Measurements from ENCODE around the gene DMGDH. TPM values are rescaled to one million over a fixed set of nuclear protein-coding genes. Genes with fewer than 3 reads are reported as not detected.

Gene DMGDH
- total RNA-seq, 1 donor from 2014 or later, result 119 TPM

DNA sequence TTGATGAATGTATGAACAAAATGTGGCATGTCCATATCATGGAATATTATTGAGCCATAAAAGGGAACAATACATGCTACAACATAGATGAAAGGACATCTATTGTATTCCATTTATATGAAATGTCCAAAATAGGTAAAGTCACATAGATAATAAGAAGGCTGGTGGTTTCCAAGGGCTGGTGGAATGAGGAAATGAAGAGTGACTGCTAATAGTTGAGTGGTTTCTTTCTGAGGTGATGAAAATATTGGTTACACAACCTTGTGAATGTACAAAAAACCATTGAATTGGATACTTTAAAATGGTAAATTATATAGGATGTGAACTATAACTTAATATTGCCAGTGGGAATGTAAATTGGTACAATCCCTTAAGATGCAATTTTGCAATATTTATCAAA is 89.6 kb downstream of the DMGDH start:
- ATAC-seq (no peak), DNase-seq (ENCODE audit: low spot score) (no peak)

DNA sequence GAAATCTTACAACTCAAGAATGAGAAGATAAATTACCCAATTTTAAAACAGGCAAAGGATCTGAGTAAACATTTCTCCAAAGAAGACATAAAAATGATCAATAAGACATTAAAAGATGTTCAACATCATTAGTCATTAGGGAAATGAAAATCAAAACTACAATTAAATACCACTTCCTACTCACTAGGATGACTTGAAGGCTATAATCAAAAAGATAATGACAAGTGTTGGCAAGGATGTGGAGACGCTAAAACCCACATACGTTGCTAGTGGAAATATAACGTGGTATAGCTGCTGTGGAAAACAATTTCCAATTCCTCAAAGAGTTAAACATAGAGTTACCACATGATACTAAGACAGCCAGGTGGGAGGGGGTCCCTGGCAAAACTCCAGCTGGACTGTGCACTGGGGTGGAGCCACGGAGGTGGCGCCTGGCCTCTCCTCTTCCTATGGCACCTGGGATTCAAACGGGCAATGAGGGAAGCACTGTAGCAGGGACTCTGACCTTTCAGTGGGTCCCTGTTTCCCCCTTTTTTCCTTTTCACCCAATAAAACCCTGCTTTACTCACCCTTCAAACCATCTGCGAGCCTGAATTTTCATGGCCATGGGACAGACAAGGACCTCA is 90.2 kb downstream of the DMGDH start:
- ATAC-seq, result no peak
- DNase-seq (ENCODE audit: low spot score), result no peak

- no peak for DNase-seq (ENCODE audit: low spot score)
- ATAC-seq, result no peak
Observed at GRCh38 chr5:78975035-78975434, 94.4 kb downstream of the DMGDH start.

- DNase-seq (ENCODE audit: low spot score) (no peak), ATAC-seq (no peak)
Observed at GRCh38 chr5:78974601-78975000, 94.9 kb downstream of the DMGDH start.

DNA sequence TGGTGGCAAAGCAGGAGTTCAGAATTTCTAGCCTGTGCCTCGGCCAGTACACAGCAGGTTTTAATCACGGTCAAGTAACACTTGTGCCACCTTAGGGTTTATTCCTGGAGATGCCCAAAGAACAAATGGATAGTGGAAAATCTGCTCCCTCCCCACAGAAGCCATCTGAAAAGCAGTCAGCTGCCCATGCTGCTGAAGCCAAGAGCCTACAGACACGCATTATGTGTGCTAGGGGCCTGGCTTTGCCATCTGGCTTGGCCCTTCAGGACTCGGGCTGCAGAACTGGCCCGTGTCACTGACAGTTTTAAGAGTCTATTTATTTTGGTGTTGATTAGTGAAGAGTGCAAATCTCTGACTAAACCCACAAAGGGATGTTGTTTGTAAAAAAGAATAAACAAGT is 95.5 kb downstream of the DMGDH start:
- DNase-seq (ENCODE audit: low spot score) (no peak), ATAC-seq (no peak)

DNA sequence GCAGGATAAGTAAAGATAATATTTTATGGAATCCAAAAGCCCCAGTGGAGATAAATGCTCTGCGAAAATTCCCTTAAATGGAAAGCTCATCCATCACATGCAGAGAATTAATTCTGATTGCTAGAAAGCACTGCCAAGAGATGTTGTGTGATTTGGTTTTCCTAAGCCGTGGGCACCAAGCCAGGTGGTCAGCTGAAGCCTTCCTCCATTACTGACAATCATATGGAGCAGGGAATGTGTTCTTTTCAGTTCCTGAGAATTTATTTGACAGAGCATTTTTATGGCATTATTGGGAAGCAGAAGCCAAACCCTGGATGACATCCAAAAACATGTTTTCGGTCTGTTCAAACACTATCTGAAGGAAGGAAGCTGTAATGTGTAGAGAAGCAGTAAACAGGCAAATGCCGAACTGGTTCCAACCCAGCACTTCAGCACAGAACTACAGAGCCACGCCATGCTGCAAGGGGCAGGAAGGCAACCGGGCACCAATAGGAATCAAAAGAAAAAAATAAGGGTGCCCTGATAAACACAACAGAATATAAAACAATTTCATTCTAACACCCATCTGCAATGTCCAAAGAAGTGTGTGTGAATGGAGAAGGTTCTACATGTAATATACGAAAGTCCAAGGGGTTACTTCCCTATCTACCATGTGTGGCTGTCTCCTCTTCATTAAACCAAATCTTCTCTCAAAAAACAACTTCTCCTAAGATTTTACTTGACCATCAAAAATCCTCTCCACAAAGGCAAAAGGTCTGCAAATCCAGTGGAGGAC is 96.6 kb downstream of the DMGDH start:
- ATAC-seq (peak; percentile 74), DNase-seq (ENCODE audit: low spot score) (no peak)

GRCh38 chr5:78971998-78972397 is 97.5 kb downstream of the DMGDH start:
- DNase-seq (ENCODE audit: low spot score) (no peak), ATAC-seq (peak; percentile 46)

GRCh38 chr5:78968781-78969180 is 100.7 kb downstream of the DMGDH start:
- DNase-seq (ENCODE audit: low spot score), result no peak
- no peak for ATAC-seq

- DNase-seq (ENCODE audit: low spot score) (no peak), ATAC-seq (peak; percentile 84)
Observed at GRCh38 chr5:78964889-78965288, 104.6 kb downstream of the DMGDH start.

DNA sequence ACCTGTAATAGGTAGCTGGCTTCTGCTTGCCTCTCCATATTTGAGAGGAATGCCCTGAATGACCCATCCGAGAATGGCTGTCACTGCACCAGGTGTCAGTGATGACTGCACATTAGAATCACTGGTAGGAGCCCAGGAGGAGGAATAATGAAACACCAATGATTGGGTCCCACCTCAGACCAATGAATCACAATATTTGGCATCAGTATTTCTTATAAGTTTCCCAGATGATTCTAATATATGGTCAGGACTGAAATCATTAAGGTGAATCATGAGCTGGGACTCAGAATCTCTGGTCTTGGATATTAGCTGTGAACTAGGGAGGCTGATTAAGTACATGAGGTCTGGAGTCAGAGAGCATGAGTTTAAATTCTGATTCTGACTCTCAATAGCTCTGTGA is 107.7 kb downstream of the DMGDH start:
- no peak for ATAC-seq
- no peak for DNase-seq (ENCODE audit: low spot score)

DNA sequence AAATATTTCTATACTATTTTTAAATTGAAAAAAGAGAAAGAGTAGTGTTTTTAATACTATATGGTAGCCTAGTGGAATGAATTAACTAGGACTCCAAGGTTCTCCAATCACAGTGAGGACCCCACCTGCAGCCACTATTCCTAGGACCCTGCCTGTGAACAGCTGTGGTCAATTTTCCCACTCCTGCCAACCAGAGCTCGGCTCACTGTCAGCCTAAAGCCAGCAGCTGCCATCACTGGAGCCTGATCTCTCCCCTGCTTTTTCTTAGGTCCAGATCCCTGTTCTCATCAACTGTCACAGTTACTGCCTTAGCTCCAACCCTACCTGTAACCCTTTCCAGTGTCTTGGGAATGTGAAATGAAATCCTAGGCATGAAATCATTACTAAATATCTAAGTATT is 109.7 kb downstream of the DMGDH start:
- ATAC-seq, result no peak
- no peak for DNase-seq (ENCODE audit: low spot score)

DNA sequence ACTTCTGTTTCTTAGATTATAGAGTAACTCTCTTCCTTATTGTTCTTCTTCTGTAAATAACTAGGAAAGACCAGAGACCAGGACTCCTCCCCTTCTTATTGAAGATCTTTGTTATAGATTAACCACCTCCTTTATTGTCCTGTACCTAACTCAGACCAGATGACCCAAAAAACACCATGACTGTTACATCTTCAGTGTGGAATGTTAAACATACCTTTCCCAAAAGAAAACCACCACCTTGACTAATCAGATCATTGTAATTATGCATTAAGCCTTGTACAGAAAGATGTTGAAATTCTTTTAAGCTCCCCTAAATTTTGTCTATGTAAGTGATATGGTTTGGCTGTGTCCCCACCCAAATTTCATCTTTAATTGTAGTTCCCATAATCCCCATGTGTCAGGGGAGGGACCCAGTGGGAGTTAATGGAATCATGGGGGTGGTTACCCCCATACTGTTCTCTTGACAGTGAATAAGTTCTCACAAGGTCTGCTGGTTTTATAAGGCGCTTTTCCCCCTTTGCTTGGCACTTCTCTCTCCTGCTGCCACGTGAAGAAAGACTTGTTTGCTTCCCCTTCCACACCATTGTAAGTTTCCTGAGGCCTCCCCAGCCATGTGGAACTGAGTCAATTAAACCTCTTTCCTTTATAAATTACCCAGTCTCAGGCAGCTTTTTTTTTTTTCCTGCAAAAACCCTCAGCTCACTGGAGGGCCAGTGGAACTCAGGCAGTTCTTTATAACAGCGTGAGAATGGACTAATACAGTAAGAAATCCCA is 110.6 kb downstream of the DMGDH start:
- DNase-seq (ENCODE audit: low spot score) (no peak), ATAC-seq (peak; percentile 37)

GRCh38 chr5:78956901-78957300 is 112.6 kb downstream of the DMGDH start:
- ATAC-seq (no peak), DNase-seq (ENCODE audit: low spot score) (no peak)

GRCh38 chr5:78953092-78953800 is 116.2 kb downstream of the DMGDH start:
- DNase-seq (ENCODE audit: low spot score), result no peak
- ATAC-seq, result no peak

Other genes with a start within 250 kb of the DMGDH start
- 10.3 TPM for gene ARSB, start 84.4 kb downstream of the DMGDH start, total RNA-seq
- 374 TPM for gene BHMT2, start 93 bp upstream of the DMGDH start, total RNA-seq
- 957 TPM for gene BHMT, start 42.1 kb upstream of the DMGDH start, total RNA-seq
- gene JMY, start 166.5 kb upstream of the DMGDH start, total RNA-seq, result 5.5 TPM

All from left lobe of liver (tissue), 2 donors.